ENCODE data around the gene NEBL. TPM values are rescaled to one million over a fixed set of nuclear protein-coding genes. Genes with fewer than 3 reads are reported as not detected.

Gene NEBL
- total and polyA plus RNA-seq, 4 donors: 19.4 to 74.7 (median 50.1) TPM

- Histone ChIP-seq H3K36me3 (ENCODE audit: control insufficient read depth in 4 of 4, insufficient read depth in 4 of 4, low read length in 4 of 4) (peaks cover 0 to 8% (median under 1%) of the 10 kb centered on the region in 4 donors), H3K4me3 (no peak overlapping the region), H3K9ac (ENCODE audit: insufficient read depth in 1 of 2, low read length in 2 of 2) (no peak overlapping the region), H3K9me3 (ENCODE audit: control insufficient read depth in 4 of 4, insufficient read depth in 3 of 4, low read length in 3 of 4) (no peaks in the 10 kb centered on the region), H3K27me3 (ENCODE audit: control insufficient read depth in 3 of 3, insufficient read depth in 3 of 3, low read length in 2 of 3) (no peaks in the 10 kb centered on the region), H3K27ac (ENCODE audit: low read depth in 1 of 2, low read length in 1 of 2) (no peak overlapping the region), H3K4me1 (ENCODE audit: control insufficient read depth in 5 of 5, insufficient read depth in 5 of 5, low read length in 5 of 5) (peaks cover 0 to 31% (median 6%) of the 10 kb centered on the region in 5 donors)
- 53 to 76% methylated on average over 1 of the region's 1 CpG for whole genome bisulfite sequencing, 2 donors
- ATAC-seq (ENCODE audit: insufficient read depth, low FRiP score): no peak
- no peak for TF ChIP-seq CTCF (IDR thresholded peaks at IDR 0.05; ENCODE audit: control extremely low read depth, extremely low read depth)
- DNase-seq: peak in 2 of 3 donors; percentile 81 to 90
Measured at GRCh38 chr10:20785174-20785573, 111.9 kb downstream of the NEBL start.

GRCh38 chr10:20778008-20778757 is 118.9 kb downstream of the NEBL start:
- no peak for TF ChIP-seq CTCF (IDR thresholded peaks at IDR 0.05; ENCODE audit: control extremely low read depth, extremely low read depth)
- H3K27me3 ChIP-seq (ENCODE audit: control insufficient read depth in 3 of 3, insufficient read depth in 3 of 3, low read length in 2 of 3): no peaks in the 10 kb centered on the region
- no peak overlapping the region for H3K27ac ChIP-seq (ENCODE audit: low read depth in 1 of 2, low read length in 1 of 2)
- H3K9me3 ChIP-seq (ENCODE audit: control insufficient read depth in 4 of 4, insufficient read depth in 3 of 4, low read length in 3 of 4): no peaks in the 10 kb centered on the region
- no peak overlapping the region for H3K9ac ChIP-seq (ENCODE audit: insufficient read depth in 1 of 2, low read length in 2 of 2)
- WGBS, 2 donors: 81 to 92% methylated on average over 7 of the region's 7 CpGs
- ATAC-seq (ENCODE audit: insufficient read depth, low FRiP score): no peak
- H3K4me1 ChIP-seq (ENCODE audit: control insufficient read depth in 5 of 5, insufficient read depth in 5 of 5, low read length in 5 of 5): peaks cover 0 to 19% (median 2%) of the 10 kb centered on the region in 5 donors
- H3K4me3 ChIP-seq: no peak overlapping the region
- H3K36me3 ChIP-seq (ENCODE audit: control insufficient read depth in 4 of 4, insufficient read depth in 4 of 4, low read length in 4 of 4): no peaks in the 10 kb centered on the region
- DNase-seq: no peak

- H3K27me3 ChIP-seq (ENCODE audit: control insufficient read depth in 3 of 3, insufficient read depth in 3 of 3, low read length in 2 of 3): no peaks in the 10 kb centered on the region
- H3K9me3 ChIP-seq (ENCODE audit: control insufficient read depth in 4 of 4, insufficient read depth in 3 of 4, low read length in 3 of 4): no peaks in the 10 kb centered on the region
- DNase-seq (no peak), ATAC-seq (ENCODE audit: insufficient read depth, low FRiP score) (no peak)
- 53 to 61% methylated on average over 5 of the region's 5 CpGs for WGBS, 2 donors
- no peak overlapping the region for H3K4me3 ChIP-seq
- no peaks in the 10 kb centered on the region for H3K36me3 ChIP-seq (ENCODE audit: control insufficient read depth in 4 of 4, insufficient read depth in 4 of 4, low read length in 4 of 4)
- no peak overlapping the region for H3K9ac ChIP-seq (ENCODE audit: insufficient read depth in 1 of 2, low read length in 2 of 2)
- TF ChIP-seq CTCF (IDR thresholded peaks at IDR 0.05; ENCODE audit: control extremely low read depth, extremely low read depth): no peak
- peaks cover 0 to 19% (median 2%) of the 10 kb centered on the region in 5 donors for H3K4me1 ChIP-seq (ENCODE audit: control insufficient read depth in 5 of 5, insufficient read depth in 5 of 5, low read length in 5 of 5)
- H3K27ac ChIP-seq (ENCODE audit: low read depth in 1 of 2, low read length in 1 of 2): no peak overlapping the region
Measured at GRCh38 chr10:20776384-20777118, 120.6 kb downstream of the NEBL start.
